Coronary artery (tissue), 2 donors: Measurements from ENCODE around the gene PNKD.
A peak's percentile ranks its signal among the peaks of the same experiment; 100 is the strongest.

ENCODE experiments used
- DNase-seq: peaks from one replicate; pipeline ENCODE4 v3.0.0-alpha.2; 2017; ENCODE audit warnings: low spot score
- H3K27ac ChIP-seq, 2 donors: fragments of 200-600 bp; sonication (generic); one replicate each; pipeline ENCODE4 v1.5.1; 2016 to 2019
- H3K4me3 ChIP-seq: fragments of 200-600 bp; sonication (generic); 2 replicates; pipeline ENCODE4 v1.5.1; 2016; ENCODE audit warnings: mild to moderate bottlenecking, moderate library complexity
- TF ChIP-seq, protein P1 (sequence below): fragments of 200-600 bp; sonication (generic); IDR thresholded peaks from one replicate; pipeline ENCODE4 v1.5.1; 2019; ENCODE audit warnings: antibody characterized with exemption

The PNKD gene

DNA sequence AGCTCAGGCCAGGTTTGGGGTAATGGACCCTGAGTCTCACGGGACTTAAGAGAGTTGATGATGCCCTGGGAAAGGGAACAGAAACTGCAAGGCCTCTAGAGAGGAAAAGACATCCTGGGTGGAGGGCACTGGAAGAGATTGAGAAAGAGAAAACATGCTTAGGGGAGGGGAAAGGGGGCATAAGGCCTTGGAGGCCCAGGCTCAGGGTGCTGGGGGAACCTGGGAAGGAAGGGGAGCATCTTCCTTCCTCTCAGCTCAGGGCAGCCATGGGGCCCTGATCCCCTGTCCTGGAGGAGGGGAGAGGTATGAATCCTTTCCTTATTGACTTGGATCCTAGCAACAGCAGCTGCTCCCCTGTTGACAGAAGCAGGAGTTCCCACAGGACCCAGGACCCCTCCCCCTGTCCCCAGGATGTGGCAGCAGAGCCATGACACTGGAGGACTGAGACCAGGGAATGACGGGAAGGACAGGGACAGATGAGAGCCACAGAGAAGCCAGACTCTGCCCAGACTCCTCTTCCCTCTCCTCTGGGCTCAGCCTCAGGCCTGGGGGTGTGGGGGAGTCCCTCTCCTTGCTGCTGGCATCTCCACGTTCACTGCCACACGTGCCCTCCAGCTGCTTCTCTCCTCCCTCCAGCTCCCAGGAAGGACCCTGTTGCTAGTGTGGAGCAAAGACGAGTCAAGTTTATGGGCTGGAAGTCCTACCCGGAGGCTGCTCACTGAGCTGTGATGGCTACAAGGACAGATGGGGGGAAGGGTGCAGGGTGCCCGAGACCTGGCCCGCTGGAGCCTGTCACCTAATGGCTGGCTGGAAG is 8.7 kb upstream of the PNKD start:
- TF ChIP-seq, protein P1, sequence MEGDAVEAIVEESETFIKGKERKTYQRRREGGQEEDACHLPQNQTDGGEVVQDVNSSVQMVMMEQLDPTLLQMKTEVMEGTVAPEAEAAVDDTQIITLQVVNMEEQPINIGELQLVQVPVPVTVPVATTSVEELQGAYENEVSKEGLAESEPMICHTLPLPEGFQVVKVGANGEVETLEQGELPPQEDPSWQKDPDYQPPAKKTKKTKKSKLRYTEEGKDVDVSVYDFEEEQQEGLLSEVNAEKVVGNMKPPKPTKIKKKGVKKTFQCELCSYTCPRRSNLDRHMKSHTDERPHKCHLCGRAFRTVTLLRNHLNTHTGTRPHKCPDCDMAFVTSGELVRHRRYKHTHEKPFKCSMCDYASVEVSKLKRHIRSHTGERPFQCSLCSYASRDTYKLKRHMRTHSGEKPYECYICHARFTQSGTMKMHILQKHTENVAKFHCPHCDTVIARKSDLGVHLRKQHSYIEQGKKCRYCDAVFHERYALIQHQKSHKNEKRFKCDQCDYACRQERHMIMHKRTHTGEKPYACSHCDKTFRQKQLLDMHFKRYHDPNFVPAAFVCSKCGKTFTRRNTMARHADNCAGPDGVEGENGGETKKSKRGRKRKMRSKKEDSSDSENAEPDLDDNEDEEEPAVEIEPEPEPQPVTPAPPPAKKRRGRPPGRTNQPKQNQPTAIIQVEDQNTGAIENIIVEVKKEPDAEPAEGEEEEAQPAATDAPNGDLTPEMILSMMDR, result no peak
- H3K27ac ChIP-seq, result peak overlapping the region in 1 of 2 donors; percentile 86
- H3K4me3 ChIP-seq, result peak overlapping the region; percentile 57
- DNase-seq, result no peak

DNA sequence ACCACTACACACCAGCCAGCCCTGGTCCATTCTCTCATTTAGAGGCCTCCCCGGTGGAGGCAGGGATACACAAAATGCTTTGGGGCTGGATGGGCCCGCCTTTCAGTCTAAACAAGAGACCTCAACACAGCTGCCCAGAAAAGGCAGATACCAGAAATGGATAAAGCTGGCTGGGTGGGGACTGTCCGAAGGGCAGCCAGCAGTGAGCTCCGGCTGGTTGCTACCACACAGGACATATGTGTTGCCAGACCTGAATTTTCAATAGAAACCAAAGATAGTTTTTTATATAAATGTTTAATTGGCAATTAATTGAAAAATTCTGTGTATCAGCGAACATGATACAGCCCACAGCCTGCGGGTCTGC is 8.1 kb upstream of the PNKD start:
- peak overlapping the region; percentile 11 for H3K4me3 ChIP-seq
- TF ChIP-seq, protein P1, result no peak
- peak overlapping the region in 1 of 2 donors; percentile 86 for H3K27ac ChIP-seq
- no peak for DNase-seq

DNA sequence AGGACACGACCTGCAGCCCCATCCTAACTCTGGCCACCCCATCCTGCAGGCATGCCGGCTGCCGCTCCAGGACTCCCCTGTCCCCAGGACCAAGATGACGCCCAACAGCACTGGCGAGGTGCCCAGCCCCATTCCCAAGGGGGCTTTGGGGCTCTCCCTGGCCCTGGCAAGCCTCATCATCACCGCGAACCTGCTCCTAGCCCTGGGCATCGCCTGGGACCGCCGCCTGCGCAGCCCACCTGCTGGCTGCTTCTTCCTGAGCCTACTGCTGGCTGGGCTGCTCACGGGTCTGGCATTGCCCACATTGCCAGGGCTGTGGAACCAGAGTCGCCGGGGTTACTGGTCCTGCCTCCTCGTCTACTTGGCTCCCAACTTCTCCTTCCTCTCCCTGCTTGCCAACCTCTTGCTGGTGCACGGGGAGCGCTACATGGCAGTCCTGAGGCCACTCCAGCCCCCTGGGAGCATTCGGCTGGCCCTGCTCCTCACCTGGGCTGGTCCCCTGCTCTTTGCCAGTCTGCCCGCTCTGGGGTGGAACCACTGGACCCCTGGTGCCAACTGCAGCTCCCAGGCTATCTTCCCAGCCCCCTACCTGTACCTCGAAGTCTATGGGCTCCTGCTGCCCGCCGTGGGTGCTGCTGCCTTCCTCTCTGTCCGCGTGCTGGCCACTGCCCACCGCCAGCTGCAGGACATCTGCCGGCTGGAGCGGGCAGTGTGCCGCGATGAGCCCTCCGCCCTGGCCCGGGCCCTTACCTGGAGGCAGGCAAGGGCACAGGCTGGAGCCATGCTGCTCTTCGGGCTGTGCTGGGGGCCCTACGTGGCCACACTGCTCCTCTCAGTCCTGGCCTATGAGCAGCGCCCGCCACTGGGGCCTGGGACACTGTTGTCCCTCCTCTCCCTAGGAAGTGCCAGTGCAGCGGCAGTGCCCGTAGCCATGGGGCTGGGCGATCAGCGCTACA is 7.4 kb upstream of the PNKD start:
- DNase-seq, result no peak
- peak overlapping the region; percentile 11 for H3K4me3 ChIP-seq
- TF ChIP-seq, protein P1, result no peak
- peak overlapping the region in 1 of 2 donors; percentile 86 for H3K27ac ChIP-seq

DNA sequence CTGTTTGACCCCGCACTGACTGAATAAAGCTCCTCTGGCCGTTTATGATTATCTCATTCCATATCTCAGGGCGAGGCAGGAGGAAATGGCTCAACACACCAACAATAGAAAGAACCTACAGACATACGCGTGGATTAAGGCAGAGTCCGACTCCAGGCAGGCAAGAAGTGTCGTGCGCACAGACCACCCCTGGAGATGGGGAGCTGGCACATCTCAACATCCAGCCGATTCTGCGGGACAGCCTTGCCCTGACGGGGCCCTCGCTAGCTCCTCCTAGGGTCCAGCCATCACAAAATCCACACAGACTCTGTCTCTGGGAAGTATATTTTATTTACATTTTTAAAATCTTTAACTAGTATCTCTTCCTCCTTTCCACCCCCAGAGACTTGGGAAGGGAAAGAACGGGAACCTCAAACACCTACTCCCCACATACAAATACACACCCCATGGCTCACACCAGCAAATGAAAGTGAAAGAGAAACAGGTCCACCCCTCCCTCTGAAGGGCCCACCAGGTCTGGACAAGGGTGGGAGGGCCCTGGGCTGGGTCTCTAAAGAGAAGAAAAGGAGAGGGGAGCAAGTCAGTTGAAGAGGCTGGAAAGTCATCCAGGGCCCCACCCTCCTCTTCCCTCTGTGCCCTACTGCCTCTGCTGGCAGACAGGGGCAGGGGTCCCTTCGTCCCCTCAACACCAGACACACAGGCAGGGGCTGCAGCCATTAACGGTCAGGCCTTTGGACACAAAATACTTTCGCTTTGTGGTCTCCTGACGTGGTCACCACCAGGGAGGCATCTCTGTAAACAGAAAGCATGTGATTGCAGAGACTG is 6.3 kb upstream of the PNKD start:
- Histone ChIP-seq H3K27ac (peak overlapping the region in 1 of 2 donors; percentile 54), H3K4me3 (no peak overlapping the region)
- DNase-seq, result no peak
- TF ChIP-seq, protein P1, result no peak

DNA sequence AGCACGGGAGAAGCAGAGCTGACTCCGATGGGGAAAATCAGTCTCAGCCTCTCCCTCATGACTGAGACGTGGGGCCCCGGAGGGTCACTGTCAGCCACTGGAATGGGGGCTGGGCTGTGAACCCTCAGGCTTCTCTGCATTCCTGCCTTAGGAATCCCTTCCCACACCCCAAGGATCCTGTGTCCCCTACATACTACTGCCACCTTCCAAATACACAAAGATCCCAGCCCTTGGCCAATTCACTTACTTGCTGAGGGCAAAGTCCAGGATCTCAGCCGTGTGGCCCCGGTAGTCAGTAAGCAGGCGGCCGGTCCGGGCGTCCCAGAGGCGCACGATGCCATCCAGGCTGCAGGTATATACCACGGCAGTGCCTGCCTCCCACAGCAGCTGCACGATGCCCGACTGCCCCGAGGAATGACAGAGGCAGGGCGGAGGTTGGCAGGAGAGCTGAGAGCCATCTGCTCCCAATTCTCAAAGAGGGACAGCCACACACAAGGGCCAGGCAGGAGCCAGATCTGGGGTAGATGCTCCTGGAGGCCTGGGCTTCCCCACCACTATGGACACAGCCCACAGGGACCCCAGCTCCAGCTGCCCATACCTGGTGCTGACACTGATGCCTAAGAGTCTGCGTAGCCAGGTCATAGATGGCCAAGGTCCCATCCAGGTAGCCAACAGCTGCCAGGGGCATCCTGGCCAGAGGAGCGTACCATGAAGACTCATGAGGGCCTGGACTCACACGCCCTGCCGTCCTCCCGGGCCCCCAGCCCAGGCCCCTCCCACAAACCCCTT is 5.4 kb upstream of the PNKD start:
- no peak for DNase-seq
- TF ChIP-seq, protein P1, result no peak
- Histone ChIP-seq H3K4me3 (no peak overlapping the region), H3K27ac (peak overlapping the region in 1 of 2 donors; percentile 54)

DNA sequence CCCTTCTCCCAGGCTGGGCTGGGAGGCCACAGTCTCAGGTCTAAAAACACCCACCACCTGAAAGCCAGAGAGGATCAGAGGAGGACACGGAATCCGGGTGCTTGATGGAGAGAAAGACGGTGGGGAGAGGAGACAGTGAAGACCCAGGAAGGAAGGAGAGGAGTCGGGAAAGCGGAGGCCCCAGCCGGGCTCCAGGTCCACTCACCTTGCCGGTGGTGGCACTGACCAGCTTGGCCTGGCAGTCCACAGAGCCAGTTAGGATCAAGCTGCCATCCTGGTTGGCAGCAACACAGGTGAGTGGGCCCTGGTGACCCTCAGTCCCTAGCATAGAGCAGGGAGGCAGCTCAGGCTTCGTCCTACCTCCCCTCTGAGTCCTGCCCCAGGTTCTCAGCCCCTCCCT is 4.7 kb upstream of the PNKD start:
- Histone ChIP-seq H3K27ac (no peak overlapping the region), H3K4me3 (no peak overlapping the region)
- TF ChIP-seq, protein P1, result no peak
- DNase-seq, result no peak
